HepG2 (cell line): ENCODE data around the gene SOAT2. TPM values are rescaled to one million over a fixed set of nuclear protein-coding genes. Genes with fewer than 3 reads are reported as not detected.

Experiments
- CEBPB ChIP-seq: IDR thresholded peaks from 2 replicates; pipeline ENCODE4 v1.6.1; 2011; ENCODE audit warnings: low read depth, low read length, improper control_type of control experiment, borderline replicate concordance
- GABPA ChIP-seq, 2 experiments: IDR thresholded peaks; 2 replicates each; pipeline ENCODE4 v1.6.1; 2011 to 2016; ENCODE audit warnings: low read depth in 2 of 2, low read length in 1 of 2, missing biosample characterization in 1 of 2, missing genetic modification characterization in 1 of 2
- HDAC1 ChIP-seq: sonication (generic); formaldehyde crosslinking; IDR thresholded peaks from 2 replicates; pipeline ENCODE4 v1.5.1; 2020; ENCODE audit warnings: mild to moderate bottlenecking, missing genetic modification reagents
- HMGA1 ChIP-seq: sonication (generic); formaldehyde crosslinking; conservative IDR thresholded peaks from 2 replicates; pipeline ENCODE4 v1.4.0; 2020; ENCODE audit warnings: missing genetic modification reagents
- HNRNPK ChIP-seq: fragments of 200-400 bp; formaldehyde crosslinking; IDR thresholded peaks from 2 replicates; pipeline ENCODE4 v1.6.1; 2018; ENCODE audit warnings: low read length, low read depth, moderate library complexity, mild to moderate bottlenecking; ENCODE audit not compliant: poor library complexity, severe bottlenecking
- HOXD1 ChIP-seq: sonication (generic); formaldehyde crosslinking; IDR thresholded peaks from 2 replicates; pipeline ENCODE4 v1.5.0; 2020; ENCODE audit warnings: missing genetic modification reagents
- IRX3 ChIP-seq: sonication (generic); formaldehyde crosslinking; IDR thresholded peaks from 2 replicates; pipeline ENCODE4 v1.8.1; 2023; ENCODE audit warnings: mild to moderate bottlenecking, low read depth, missing genetic modification reagents, borderline replicate concordance
- ISL2 ChIP-seq: sonication (generic); formaldehyde crosslinking; IDR thresholded peaks from 2 replicates; pipeline ENCODE4 v1.5.0; 2020; ENCODE audit warnings: missing genetic modification reagents
- NFIC ChIP-seq: IDR thresholded peaks from 2 replicates; pipeline ENCODE4 v1.6.1; 2012; ENCODE audit warnings: mild to moderate bottlenecking, low read length, inconsistent platforms
- SIN3B ChIP-seq: fragments of 150-350 bp; IDR thresholded peaks from 2 replicates; pipeline ENCODE4 v1.6.1; 2014; ENCODE audit warnings: low read length
- TGIF2 ChIP-seq: IDR thresholded peaks from 2 replicates; pipeline ENCODE4 v1.6.1; 2016; ENCODE audit warnings: control low read depth, missing compliant biosample characterization
- ZBTB21 ChIP-seq: sonication (generic); formaldehyde crosslinking; IDR thresholded peaks from 2 replicates; pipeline ENCODE4 v1.4.0; 2020; ENCODE audit warnings: missing genetic modification reagents
- ZMYM3 ChIP-seq: sonication (generic); formaldehyde crosslinking; IDR thresholded peaks from 2 replicates; pipeline ENCODE4 v1.5.1; 2020; ENCODE audit warnings: mild to moderate bottlenecking, missing genetic modification reagents
- ZNF335 ChIP-seq: sonication (generic); formaldehyde crosslinking; IDR thresholded peaks from 2 replicates; pipeline ENCODE4 v1.4.0; 2020; ENCODE audit warnings: missing genetic modification reagents
- ZNF407 ChIP-seq: sonication (generic); formaldehyde crosslinking; IDR thresholded peaks from one replicate; pipeline ENCODE4 v1.5.1; 2020; ENCODE audit warnings: mild to moderate bottlenecking, missing genetic modification reagents; ENCODE audit errors: not compliant biosample characterization
- ZNF460 ChIP-seq: sonication (generic); formaldehyde crosslinking; IDR thresholded peaks from 2 replicates; pipeline ENCODE4 v1.5.1; 2020; ENCODE audit warnings: missing genetic modification reagents, mild to moderate bottlenecking, borderline replicate concordance
- ZNF776 ChIP-seq: sonication (generic); formaldehyde crosslinking; IDR thresholded peaks from 2 replicates; pipeline ENCODE4 v1.4.0; 2020; ENCODE audit warnings: mild to moderate bottlenecking, missing genetic modification reagents
- ZNF891 ChIP-seq: sonication (generic); formaldehyde crosslinking; IDR thresholded peaks from 2 replicates; pipeline ENCODE4 v1.5.0; 2020; ENCODE audit warnings: mild to moderate bottlenecking, missing genetic modification reagents
- ZSCAN22 ChIP-seq: sonication (generic); formaldehyde crosslinking; IDR thresholded peaks from 2 replicates; pipeline ENCODE4 v1.4.0; 2020; ENCODE audit warnings: mild to moderate bottlenecking, missing genetic modification reagents
- polyA plus RNA-seq, 8 experiments: library from polyadenylated mRNA; depleted of rRNA in 3 of 8; stranded (reverse) in 7 of 8; unstranded in 1 of 8; fragments of >200 nt; fragmentation: Illumina TruSeq in 4 of 8; extraction: Trizol in 4 of 8; gene quantifications; 2 replicates each; pipeline versions ENCODE4 v1.2.1 to v1.2.3, GENCODE V29; 2011 to 2016; ENCODE audit warnings: low read depth in 4 of 8, missing spikeins in 1 of 8, mixed read lengths in 1 of 8; ENCODE audit not compliant: insufficient read depth in 1 of 8
- total RNA-seq, 5 experiments: library from RNA; depleted of rRNA; stranded (reverse); fragments of >200 nt; fragmentation: Illumina TruSeq; extraction: Trizol; gene quantifications; 2 replicates each; pipeline ENCODE4 v1.2.3, GENCODE V29; 2016; ENCODE audit warnings: low read depth in 1 of 5
- TF ChIP-seq, protein P1 (sequence below): sonication (generic); formaldehyde crosslinking; IDR thresholded peaks from 2 replicates; pipeline ENCODE4 v1.5.1; 2020; ENCODE audit warnings: missing genetic modification reagents, mild to moderate bottlenecking, borderline replicate concordance

Gene SOAT2
- total and polyA plus RNA-seq, 2 of the 13 experiments (the other 11 are each of a cell fraction or from before 2014, with no cell fraction given), result 14.9 to 108 TPM

DNA sequence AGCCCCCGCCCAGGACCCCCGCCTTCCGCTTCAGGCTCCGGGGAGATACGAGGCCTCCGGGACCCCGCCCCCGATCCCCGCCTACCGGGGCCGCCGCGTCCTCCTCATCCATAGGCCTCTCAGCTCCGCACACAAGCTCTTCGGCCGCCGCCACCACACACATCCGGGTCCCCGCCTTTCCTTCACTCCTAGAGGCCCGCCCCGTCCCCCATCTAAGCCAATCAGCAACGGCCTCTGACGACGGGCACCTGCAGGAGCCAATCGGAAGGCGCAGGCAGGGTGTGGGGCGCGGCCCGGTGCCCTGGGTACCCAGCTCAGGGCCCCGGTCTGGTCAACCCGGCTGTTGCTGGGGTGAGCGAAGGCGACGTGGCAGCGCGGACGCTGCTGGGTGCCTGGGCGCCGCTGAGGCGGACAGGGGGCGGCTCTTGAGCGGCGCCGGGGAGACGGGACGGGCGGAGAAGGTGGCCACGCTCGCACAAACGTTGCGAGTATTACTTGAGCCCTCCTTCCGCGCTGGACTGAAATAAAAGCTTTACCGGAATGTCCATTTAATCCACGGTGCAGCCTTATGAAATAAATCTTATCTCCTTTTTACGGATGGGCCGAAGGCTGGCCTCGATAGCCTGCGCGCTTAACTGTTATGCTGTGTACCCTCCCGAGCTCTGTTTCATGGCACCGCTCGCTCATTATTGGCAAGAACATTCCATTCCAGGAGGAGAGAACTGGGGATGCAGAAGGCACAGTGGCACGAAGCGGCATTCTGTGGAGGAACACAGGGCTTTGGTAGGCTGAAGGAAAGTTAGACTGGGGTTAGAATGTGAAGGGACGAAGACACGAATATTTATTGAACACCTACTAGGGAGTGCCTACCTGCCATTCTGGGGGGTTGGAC, 23.8 kb upstream of the SOAT2 start, which contains the start of gene SPRYD3 (continued):
- TF ChIP-seq ZMYM3 (CRISPR knock-in tag), result peak; percentile 35
- peak; percentile 89 for TF ChIP-seq ZNF460
- TF ChIP-seq IRX3, result peak; percentile 61; the same call in 1 of the 2 replicates
- 0 out of 2 replicates have a peak, but pooled peaks have one; percentile 26 for TF ChIP-seq ZNF776
- TF ChIP-seq, protein P1, sequence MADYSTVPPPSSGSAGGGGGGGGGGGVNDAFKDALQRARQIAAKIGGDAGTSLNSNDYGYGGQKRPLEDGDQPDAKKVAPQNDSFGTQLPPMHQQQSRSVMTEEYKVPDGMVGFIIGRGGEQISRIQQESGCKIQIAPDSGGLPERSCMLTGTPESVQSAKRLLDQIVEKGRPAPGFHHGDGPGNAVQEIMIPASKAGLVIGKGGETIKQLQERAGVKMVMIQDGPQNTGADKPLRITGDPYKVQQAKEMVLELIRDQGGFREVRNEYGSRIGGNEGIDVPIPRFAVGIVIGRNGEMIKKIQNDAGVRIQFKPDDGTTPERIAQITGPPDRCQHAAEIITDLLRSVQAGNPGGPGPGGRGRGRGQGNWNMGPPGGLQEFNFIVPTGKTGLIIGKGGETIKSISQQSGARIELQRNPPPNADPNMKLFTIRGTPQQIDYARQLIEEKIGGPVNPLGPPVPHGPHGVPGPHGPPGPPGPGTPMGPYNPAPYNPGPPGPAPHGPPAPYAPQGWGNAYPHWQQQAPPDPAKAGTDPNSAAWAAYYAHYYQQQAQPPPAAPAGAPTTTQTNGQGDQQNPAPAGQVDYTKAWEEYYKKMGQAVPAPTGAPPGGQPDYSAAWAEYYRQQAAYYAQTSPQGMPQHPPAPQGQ (CRISPR knock-in tag), result no peak
- peak; percentile 83 for TF ChIP-seq HDAC1
- no peak for TF ChIP-seq ISL2
- no peak for TF ChIP-seq TGIF2 (CRISPR knock-in tag)
- no peak for TF ChIP-seq SIN3B
- TF ChIP-seq ZNF891, result no peak
- TF ChIP-seq CEBPB, result no peak
- TF ChIP-seq HOXD1 (CRISPR knock-in tag), result peak; percentile 88; the same call in 1 of the 2 replicates
- TF ChIP-seq ZBTB21 (CRISPR knock-in tag), result no peak
- peak; percentile 49 for TF ChIP-seq ZNF407
- no peak for TF ChIP-seq NFIC
- no peak for TF ChIP-seq ZNF335 (CRISPR knock-in tag)
- peak; percentile 45 for TF ChIP-seq GABPA (IDR thresholded peaks at IDR 0.05; ENCODE audit: low read depth, low read length)
- TF ChIP-seq GABPA (CRISPR knock-in tag; IDR thresholded peaks at IDR 0.05; ENCODE audit: low read depth), result peak; percentile 77
- TF ChIP-seq HMGA1 (CRISPR knock-in tag), result no peak
- TF ChIP-seq HNRNPK, result peak; percentile 21
- no peak for TF ChIP-seq ZSCAN22 (CRISPR knock-in tag)
